ENCODE data around the gene BHLHE23.

The BHLHE23 gene

DNA sequence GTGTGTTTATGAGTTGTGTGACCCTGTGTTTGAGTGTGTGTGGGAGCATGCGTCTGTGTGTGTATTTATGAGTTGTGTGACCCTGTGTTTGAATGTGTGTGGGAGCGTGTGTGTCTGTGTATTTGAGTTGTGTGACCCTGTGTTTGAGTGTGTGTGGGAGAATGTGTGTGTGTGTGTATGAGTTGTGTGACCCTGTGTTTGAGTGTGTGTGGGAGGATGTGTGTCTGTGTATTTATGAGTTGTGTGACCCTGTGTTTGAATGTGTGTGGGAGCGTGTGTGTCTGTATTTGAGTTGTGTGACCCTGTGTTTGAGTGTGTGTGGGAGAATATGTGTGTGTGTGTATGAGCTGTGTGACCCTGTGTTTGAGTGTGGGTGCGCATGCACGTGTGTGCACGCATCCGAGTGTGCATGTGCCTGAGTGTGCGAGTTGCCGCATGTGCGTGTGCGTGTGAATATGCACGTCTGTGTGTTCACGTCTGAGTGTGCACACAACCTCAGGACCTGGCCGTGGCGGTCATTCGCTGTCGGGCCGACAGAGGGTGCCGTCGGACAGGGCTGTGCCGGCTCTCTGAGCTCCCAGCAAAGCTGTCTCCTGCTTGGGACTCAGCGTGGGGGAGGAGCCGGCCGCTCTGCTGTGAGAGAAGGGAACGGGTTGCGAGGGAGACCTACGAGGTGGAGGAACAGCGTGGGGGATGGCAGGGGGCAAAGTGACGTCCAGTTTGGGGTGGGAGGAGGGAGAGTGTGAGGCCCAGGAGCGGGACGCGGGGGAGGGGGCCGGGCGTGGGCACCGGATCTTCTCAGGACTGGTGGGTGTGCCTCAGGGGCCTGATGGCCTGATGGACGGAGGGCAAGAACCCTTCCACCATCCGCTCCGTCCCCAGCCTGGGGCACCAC lies 34.6 kb downstream of the BHLHE23 start:
- peak; percentile 65 for DNase-seq (ENCODE audit: low read depth)

DNA sequence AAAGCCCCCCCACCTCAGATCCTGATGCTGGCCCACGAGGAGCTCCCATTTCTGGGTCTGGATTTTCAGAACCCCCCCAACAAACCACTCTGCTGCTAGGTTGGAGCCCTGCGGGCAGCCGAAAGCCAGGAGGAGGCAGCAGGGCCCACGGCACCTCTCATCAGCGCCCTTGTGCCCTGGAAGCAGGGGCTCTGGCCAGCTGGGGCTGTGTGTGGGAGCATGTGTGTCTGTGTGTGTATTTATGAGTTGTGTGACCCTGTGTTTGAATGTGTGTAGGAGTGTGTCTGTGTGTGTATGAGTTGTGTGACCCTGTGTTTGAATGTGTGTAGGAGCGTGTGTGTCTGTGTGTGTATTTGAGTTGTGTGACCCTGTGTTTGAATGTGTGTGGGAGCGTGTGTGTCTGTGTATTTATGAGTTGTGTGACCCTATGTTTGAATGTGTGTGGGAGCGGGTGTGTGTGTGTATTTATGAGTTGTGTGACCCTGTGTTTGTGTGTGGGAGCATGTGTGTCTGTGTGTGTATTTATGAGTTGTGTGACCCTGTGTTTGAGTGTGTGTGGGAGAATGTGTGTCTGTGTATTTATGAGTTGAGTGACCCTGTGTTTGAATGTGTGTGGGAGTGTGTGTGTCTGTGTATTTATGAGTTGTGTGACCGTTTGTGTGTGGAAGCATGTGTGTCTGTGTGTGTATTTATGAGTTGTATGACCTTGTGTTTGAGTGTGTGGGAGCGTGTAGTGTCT lies 35.4 kb downstream of the BHLHE23 start:
- DNase-seq (ENCODE audit: low read depth), result no peak

DNA sequence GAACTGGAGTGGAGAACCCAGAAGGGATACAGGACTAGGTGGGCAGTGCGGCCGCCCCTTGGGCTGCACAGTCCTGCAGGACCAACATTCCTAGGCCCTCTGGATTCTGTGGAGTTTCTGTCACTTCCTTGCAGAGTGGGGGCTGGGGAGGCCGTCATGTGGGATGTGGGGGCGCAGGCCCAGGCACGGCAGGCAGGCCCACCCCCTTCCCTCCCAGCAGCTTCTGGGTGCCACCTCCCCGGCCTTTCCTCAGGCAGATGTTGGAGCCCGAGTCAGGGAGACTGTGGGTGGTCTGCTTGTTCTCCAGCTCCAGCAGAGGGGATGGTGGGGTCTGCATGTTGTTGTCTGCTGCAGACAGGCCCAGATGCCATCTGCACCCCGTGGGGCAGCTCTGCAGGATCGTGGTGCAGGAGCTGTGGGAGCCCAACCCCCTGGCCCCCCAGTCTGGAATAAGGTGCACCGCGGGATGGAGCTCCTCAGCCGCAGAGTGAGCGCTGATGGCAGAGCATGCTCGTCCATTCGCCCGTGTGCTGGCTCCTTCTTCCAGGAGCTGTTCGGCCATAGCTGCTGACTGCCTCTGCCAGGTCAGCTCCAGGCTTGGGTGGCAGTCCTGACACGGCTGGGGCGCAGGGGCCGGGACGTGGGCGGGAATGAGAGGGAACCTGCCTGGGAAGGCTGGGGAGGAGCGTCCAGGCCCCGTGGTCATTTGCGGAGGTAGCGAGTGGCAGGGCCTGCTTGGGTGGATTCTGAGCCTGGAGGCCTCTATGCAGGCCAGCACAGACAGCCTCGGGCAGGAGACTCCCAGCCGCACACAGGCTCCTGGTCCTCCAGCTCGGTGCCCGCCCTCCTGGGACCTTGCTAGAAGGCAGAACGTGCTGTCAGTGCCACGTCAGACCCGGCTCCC lies 36.2 kb downstream of the BHLHE23 start:
- no peak for DNase-seq (ENCODE audit: low read depth)

DNA sequence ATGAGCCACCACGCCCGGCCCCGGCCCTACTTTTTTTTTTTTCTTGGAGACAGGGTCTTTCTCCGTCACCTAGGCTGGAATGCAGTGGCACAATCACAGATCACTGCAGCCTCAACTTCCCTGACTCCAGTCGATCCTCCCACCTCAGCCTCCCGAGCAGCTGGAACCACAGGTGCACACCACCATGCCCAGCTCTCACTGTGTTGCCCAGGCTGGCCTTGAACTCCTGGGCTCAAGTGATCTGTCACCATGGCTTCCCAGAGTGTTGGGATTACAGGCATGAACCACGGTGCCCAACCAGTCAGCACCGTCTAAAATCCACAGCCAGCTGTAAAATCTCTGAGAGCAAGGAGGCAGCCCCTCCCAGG lies 36.8 kb downstream of the BHLHE23 start:
- no peak for DNase-seq (ENCODE audit: low read depth)

DNA sequence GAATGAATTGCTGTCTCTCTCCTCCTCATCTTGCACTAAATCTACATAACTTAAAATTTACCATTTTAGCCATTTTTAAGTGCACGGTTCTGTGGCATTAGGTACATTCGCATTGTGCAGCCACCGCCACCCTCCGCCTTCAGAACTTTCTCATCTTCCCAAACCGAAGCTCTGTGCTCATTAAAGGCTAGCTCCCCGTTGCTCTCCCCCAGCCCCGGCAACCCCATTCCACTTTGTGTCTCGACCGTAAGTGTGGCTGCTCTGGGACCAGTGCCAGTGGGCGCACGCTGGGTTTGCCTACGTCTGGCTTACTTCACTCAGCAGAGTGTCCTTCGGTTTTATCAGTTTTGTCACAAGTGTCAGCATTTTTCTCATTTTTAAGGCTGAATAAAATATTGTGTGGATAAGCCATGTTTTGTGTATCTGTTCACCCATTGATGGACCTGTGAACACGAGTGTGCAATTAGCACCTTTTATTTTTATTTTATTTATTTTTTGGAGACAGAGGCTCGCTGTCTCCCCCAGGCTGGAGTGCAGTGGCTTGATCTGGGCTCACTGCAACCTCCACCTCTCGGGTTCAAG lies 37.5 kb downstream of the BHLHE23 start:
- no peak for DNase-seq (ENCODE audit: low read depth)

DNA sequence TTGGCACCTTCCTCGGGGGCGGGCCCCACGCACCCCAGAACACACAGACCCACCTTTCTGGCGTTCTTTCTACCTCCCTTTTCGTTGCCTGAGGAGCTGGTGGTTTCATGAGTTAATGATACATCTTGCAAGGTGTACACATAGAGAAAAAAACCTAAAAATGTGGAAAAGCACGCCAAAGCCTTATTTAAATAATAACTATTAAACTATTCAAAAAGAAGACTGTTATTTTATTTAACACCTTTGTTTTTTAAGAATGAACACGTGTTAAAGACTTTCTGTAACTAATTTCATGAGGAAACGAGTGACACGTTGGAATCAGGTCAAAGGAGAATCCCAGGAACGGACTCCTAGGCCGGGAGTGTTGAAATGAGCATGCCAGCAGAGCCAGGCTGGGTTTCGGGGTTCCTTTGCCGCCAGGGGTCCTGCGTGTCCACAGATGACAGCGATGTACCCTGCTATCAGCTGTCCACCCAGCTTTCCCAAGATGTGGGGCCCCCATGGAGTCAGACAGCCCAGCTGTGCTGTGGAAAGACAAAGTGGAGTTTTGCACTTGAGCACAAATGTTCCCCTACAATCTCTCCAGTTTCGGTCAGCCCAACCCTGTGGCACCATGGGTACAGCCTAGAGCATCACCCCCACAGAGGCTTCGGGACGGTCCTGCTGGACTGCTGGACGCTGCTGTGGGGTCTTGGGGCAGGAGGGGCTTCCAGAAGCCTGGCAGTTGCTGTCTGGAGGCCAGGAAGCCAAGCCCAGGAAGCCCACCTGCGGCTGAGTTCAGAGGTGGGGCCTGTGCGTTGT lies 38.2 kb downstream of the BHLHE23 start:
- DNase-seq (ENCODE audit: low read depth), result no peak

DNA sequence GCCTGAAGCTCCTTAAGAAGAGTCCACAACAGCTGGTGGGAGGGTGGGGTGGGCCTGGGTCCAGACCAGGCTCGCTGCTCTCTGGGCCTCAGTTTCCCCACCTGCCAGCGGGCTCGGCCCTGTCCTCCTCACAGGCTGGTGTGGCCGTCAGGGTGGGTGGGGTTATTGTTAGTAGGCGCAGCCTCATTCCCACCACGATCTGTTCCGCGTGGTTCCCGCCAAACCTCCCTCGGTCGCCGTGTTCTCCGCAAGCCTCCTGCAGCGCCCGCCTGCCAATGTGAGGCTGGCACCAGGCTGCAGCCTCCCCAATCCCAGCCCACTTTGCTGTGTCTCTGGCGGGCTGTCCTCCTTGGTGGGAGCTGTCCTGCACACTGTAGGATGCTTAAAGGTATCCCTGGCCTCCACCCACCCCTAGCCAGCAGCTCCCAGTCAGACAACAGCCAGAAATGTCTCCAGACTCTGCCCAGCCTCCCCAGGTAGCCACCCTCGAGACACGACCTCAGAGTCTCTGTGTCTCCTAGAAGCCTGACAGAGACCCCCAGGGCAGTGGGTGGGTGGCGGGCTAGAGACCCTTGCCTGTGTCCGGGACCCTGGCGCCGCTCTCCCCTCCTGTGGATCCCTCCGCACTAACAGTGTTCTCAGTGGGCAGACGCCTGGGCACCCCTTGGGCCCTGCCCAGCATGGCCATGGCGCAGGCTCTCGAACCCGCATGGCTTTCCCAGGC lies 39.0 kb downstream of the BHLHE23 start:
- no peak for DNase-seq (ENCODE audit: low read depth)

DNA sequence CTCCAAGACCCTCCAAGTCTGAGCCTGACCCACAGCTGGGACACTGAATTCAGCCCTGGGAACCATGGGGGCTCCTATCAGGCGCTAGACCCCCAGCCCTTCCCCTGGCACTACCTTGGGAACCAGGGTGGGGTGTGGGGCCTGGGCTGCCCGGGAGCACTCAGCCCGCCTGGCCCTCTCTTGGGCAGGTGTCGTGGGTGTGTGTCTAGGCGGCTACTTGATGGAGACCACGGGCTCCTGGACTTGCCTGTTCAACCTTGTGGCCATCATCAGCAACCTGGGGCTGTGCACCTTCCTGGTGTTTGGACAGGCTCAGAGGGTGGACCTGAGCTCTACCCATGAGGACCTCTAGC lies 39.6 kb downstream of the BHLHE23 start:
- DNase-seq (ENCODE audit: low read depth), result no peak

DNA sequence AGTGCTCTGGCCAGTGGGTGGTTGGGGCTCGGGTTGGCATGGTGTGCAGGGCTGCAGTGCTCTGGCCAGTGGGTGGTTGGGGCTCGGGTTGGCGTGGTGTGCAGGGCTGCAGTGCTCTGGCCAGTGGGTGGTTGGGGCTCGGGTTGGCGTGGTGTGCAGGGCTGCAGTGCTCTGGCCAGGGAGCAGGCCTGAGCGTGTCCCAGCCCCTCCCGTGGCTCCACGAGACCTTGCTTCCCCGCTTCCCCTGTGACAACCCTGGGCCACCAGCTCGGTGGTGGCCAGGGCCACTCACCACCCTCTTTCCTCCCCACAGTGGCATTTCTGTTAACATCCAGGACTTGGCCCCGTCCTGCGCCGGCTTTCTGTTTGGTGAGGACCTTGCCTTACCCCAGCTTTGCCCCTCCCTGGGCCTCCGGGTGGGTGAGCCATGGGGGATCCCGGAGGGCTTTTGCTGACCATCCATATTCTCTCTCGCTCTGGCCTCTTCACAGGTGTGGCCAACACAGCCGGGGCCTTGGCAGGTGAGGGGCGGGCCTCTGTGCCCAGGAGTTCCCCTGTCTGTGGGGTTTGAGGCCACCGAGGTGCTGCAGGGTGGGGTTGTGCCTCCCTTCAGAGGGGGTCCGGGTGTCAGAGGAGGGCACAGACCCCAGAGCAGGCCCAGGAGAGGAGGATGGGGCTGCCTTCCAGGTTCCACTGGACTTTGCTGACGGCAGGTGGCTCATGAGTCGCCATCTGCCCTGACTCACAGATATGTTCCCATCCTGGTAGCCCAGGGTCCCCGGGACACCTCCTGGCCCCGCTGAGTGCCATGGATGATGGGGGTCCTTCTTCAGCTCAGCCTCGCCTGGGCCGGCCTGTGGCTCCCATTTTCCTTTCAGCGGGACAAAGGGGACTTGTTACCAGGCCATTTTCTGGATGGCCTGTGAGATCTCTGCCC lies 40.3 kb downstream of the BHLHE23 start:
- DNase-seq (ENCODE audit: low read depth), result no peak

DNA sequence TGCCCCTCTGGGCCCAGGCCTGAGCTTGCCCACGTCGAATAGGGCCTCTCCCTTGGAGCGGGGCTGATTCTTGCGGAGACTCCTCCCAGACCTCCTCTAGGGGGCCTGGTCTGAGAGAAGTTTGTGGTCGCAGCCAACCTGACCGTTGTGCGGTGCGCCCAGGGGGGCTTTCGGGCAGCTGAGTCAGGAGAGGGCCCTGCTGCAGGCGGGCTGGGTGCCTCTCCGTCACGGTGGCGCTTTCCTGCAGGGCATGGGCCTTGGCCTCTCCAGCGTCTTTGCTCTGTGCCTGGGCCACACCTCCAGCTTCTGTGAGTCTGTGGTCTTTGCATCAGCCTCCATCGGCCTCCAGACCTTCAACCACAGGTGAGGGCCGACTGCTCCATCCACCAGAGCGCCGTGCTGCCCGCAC lies 41.4 kb downstream of the BHLHE23 start:
- DNase-seq (ENCODE audit: low read depth), result no peak

DNA sequence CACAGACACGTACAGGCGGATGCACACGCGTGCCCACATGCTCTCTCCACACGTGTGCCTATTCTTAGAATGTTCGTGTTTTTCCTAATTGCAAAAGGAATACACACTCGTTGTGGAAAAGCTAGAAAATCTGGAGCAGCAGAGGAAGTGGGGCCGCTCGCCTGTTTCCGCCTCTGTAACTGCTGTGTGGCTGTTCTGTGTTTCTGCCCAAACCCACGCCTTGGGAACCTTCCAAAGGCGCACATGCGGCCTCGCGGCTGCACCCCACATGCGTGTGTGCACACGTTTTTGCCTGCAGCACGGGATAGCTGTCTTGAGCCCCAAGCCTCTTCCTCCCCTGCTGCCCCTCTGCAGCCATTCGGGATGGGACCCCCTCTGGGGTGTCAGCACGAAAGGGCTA lies 42.1 kb downstream of the BHLHE23 start:
- DNase-seq (ENCODE audit: low read depth), result no peak

DNA sequence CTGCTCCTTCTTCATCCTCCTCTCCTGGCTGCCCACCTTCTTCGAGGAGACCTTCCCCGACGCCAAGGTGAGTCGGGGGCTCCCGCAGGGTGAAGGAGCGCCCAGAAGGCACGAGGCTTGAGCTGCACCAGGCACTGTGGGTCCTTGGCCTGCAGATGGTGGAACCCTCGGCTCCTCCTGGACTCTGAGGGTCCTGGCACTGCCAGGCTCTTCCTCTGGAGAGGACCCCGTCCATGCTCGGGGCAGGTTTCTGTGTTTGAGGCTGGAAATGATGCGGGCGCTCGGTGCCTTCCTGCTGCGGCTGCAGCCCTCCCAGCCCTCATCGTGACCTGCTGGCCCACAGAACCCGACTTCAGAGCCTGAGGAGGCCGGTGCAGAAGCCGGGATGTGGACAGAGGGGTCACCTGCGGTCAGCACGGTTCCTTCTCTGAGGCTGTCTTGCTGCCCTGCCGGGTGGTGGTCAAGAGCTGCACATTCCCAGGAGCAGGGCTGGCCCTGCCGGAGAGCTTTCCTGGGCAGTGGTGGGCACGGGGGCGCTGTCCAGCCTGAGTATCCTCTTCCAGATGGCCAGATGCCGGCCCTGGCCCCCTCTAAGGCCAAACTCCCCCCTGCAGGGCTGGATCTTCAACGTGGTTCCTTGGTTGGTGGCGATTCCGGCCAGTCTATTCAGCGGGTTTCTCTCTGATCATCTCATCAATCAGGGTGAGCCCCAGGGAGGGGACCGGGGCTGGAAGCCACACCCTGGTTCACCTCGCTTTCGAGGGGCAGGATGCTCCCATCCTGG lies 43.0 kb downstream of the BHLHE23 start:
- DNase-seq (ENCODE audit: low read depth), result no peak

DNA sequence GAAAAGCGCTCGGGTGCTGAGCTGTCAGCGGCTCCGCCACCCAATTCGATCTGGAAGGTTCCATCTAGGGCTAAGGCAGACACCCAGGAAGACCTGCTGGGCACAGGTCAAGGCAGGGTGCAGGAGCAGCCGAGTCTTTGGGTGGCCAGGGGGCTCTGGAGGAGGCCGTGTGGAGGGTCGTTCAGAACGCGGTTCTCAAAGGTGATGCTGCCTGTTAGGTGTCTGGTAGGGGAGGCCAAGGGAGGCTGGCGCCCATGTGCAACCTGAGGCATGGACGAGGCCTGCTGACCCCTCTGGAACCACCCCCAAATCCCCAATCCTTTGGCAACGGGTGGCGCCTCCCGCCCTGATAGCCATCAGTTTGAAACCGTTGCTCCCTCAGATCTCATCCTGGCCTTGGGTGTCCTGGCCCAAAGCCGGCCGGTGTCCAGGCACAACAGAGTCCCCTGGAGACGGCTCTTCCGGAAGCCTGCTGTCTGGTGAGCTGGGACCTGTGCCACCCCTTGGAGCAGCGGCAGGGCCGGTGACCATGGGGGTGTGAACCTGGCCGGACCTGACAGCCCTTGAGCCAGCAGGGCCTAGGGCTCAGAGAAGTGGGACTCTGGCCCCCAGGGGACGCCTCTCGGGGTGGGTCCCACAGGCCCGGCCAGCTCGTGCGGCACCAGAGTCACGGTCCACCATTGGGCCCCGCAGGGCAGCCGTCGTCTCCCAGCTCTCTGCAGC lies 43.7 kb downstream of the BHLHE23 start:
- no peak for DNase-seq (ENCODE audit: low read depth)

DNA sequence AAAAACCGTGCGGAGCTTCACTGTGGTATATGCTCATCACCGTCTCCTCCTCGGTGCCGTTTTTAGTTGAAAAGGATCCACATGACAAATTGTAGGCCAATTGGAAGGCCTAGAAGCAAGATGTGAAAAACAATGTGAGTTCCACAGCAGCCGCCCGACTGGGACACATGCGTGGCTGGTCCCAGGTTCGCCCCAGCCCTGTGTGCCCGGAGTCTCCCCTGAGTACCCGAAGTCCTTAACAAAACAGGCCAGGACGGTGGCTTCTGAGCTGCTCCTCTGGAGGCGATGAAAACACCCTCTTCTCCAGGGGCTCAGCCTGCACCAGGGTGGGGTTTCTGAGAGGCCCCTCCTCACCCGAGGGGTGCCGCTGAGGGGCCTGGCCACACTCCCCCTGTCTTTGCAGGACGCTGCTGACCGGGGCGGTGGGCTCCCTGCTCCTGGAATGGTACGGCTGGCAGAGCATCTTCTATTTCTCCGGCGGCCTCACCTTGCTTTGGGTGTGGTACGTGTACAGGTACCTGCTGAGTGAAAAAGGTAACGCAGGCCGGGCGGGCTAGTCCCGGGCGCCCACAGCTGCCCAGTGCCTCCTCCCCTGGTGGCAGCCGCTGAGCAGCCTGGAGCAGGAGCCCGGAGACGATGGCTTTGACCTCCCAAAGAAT lies 44.4 kb downstream of the BHLHE23 start:
- DNase-seq (ENCODE audit: low read depth), result no peak

DNA sequence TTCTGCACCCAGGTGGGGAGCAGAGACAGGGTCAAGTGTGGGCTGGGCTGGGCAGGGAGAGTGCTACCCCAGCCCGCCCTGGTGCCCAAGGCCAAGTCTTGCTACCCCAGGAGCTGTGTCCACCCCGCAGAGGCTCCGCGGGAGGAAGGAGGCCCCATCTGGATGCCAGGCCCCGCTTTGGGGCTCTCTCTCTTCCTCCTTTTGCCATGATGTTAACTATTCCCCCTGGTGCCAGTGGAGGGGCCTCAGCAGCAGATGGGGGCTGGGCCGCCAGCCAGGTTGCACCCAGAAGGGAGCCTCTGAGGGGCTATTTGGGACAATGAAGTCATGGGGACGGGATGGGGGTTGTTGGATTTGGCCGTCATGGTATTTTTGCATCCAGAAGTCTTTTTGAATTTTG lies 45.0 kb downstream of the BHLHE23 start:
- no peak for DNase-seq (ENCODE audit: low read depth)

DNA sequence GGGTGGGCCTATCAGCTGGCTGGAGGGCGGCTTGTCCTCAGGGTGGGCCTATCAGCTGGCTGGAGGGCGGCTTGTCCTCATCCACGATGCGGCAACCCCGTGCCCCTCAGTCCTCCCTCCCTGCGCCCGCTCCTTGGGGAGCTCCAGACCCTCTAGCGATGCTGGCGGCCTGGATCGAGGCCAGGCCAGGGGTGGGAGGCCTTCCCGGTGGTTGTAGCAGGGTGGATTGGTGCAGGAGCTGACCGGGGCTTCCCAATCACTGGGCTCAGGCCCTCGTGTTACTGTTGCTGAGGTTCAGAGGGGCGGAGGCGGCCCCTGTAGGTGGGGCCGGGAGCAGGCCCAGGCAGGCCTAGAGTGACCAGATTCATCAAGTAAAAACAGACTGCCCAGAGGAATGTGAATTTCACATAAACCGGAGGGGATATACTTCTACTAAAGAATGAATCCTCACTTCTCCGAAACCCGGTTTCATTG lies 45.4 kb downstream of the BHLHE23 start:
- DNase-seq (ENCODE audit: low read depth), result no peak

Measured in fibroblast of the conjunctiva (primary cell).